Aorta (tissue), 5 donors: ENCODE measurements around the gene CDH23. TPM values are rescaled to one million over a fixed set of nuclear protein-coding genes. Genes with fewer than 3 reads are reported as not detected.

Experiments used
- ATAC-seq: fragments of 200-7000 bp; cut with Tn5 transposase; one replicate; pipeline ENCODE4 v1.9.1; 2022; ENCODE audit warnings: moderate library complexity; ENCODE audit not compliant: low FRiP score
- DNase-seq, 2 donors: peaks; one replicate each; pipeline ENCODE4 v3.0.0-alpha.2; 2020
- H3K27ac ChIP-seq, 2 donors: one replicate each; pipeline ENCODE4 v1.5.1; 2013; ENCODE audit warnings: low read length in 2 of 2, mild to moderate bottlenecking in 2 of 2, moderate library complexity in 2 of 2, control low read depth in 1 of 2, inconsistent platforms in 1 of 2, low read depth in 1 of 2
- H3K27me3 ChIP-seq, 2 donors: one replicate each; pipeline ENCODE4 v1.6.1; 2013; ENCODE audit warnings: control low read depth in 1 of 2, low read length in 1 of 2, mild to moderate bottlenecking in 1 of 2, moderate library complexity in 1 of 2; ENCODE audit not compliant: insufficient read depth in 2 of 2, control insufficient read depth in 1 of 2
- H3K36me3 ChIP-seq, 2 donors: one replicate each; pipeline ENCODE4 v1.6.1; 2013; ENCODE audit warnings: control low read depth in 1 of 2, low read length in 1 of 2, mild to moderate bottlenecking in 1 of 2; ENCODE audit not compliant: insufficient read depth in 2 of 2, control insufficient read depth in 1 of 2
- H3K4me1 ChIP-seq, 2 donors: one replicate each; pipeline ENCODE4 v1.6.1; 2013; ENCODE audit warnings: low read length in 2 of 2, control low read depth in 1 of 2, mild to moderate bottlenecking in 1 of 2, moderate library complexity in 1 of 2; ENCODE audit not compliant: insufficient read depth in 2 of 2, control insufficient read depth in 1 of 2
- H3K4me3 ChIP-seq, 2 donors: one replicate each; pipeline ENCODE4 v1.5.1; 2013; ENCODE audit warnings: low read length in 2 of 2, control low read depth in 1 of 2, mild to moderate bottlenecking in 1 of 2
- H3K9me3 ChIP-seq: one replicate; pipeline ENCODE4 v1.6.1; 2013; ENCODE audit warnings: mild to moderate bottlenecking, low read length; ENCODE audit not compliant: control insufficient read depth
- WGBS, 2 donors: extraction: QIAGEN DNeasy Blood & Tissue Kit; methylation state at CpG; one replicate each; pipeline ENCODE4 v1.1.7; 2013; 5-methylcytosine and 5-hydroxymethylcytosine counted together
- intact Hi-C, 2 donors: fragments of 100-400 bp; cut with DNase I; formaldehyde crosslinking; loops; one replicate each; pipeline versions ENCODE4 v1.14.2 to v1.15.0; 2022
- polyA plus RNA-seq, 2 donors: library from polyadenylated mRNA; stranded (reverse); fragments of 200-250 nt; gene quantifications; one replicate each; pipeline ENCODE4 v1.2.3, GENCODE V29; 2013
- total RNA-seq, 2 donors: library from RNA; stranded (reverse); fragmentation: NEBNext Ultra II Directional; extraction: Animal tissue kit (Norgen Biotek cat#: 25700); gene quantifications; one replicate each; pipeline ENCODE4 v1.2.1, GENCODE V29; 2021
- donor health status: healthy with polysubstance abuse.
- donor health status: Bipolar disorder and iron deficiency.
- donor health status: DM: no; HTN: no; CAD: no.
- donor health status: DM: no; HTN: no; CAD: no.
- donor health status: DM: yes; HTN: yes; CAD: no.

CDH23 gene
- total and polyA plus RNA-seq, 4 donors: 0.50 to 16.6 (median 7.3) TPM

GRCh38 chr10:71614946-71615345, 218.2 kb downstream of the CDH23 start:
- Histone ChIP-seq H3K4me3 (no peak overlapping the region), H3K9me3 (no peaks in the 10 kb centered on the region), H3K36me3 (no peaks in the 10 kb centered on the region), H3K27ac (no peak overlapping the region), H3K4me1 (no peaks in the 10 kb centered on the region), H3K27me3 (no peaks in the 10 kb centered on the region)
- DNase-seq (no peak), ATAC-seq (no peak)
- intact Hi-C loops: loop anchor here in 1 of 2 donors (5.0 kb wide), 1 partner anchor 157 kb away; the partner anchor contains the start of gene VSIR
- 52 to 53% methylated on average over 5 of the region's 5 CpGs for WGBS, 2 donors

- no peak overlapping the region for H3K4me3 ChIP-seq
- no peaks in the 10 kb centered on the region for H3K27me3 ChIP-seq
- H3K9me3 ChIP-seq: no peaks in the 10 kb centered on the region
- DNase-seq (no peak), ATAC-seq (no peak)
- no peaks in the 10 kb centered on the region for H3K36me3 ChIP-seq
- H3K4me1 ChIP-seq: no peaks in the 10 kb centered on the region
- no peak overlapping the region for H3K27ac ChIP-seq
- WGBS, 2 donors: 88 to 89% methylated on average over 24 of the region's 24 CpGs
- intact Hi-C loops: no loop called here
Measured at GRCh38 chr10:71615538-71616329, 219.0 kb downstream of the CDH23 start.

- WGBS, 2 donors: 95% methylated on average over 12 of the region's 12 CpGs
- H3K27ac ChIP-seq: no peak overlapping the region
- no peak for ATAC-seq
Measured at GRCh38 chr10:71616817-71617654, 220.3 kb downstream of the CDH23 start.

GRCh38 chr10:71618176-71618575, 221.5 kb downstream of the CDH23 start:
- H3K27ac ChIP-seq: no peak overlapping the region
- H3K4me1 ChIP-seq: peaks cover 0 to 1% of the 10 kb centered on the region in 2 donors
- no peaks in the 10 kb centered on the region for H3K36me3 ChIP-seq
- DNase-seq (no peak), ATAC-seq (no peak)
- no peaks in the 10 kb centered on the region for H3K9me3 ChIP-seq
- 84 to 95% methylated on average over 5 to 6 of the region's 6 CpGs for WGBS, 2 donors
- H3K27me3 ChIP-seq: no peaks in the 10 kb centered on the region
- H3K4me3 ChIP-seq: no peak overlapping the region
- intact Hi-C loops: no loop called here

More at GRCh38 chr10:71616817-71617654, 220.3 kb downstream of the CDH23 start:
- no peak for DNase-seq
- no peaks in the 10 kb centered on the region for H3K36me3 ChIP-seq
- H3K27me3 ChIP-seq: no peaks in the 10 kb centered on the region
- no peak overlapping the region for H3K4me3 ChIP-seq
- H3K4me1 ChIP-seq: peaks cover 0 to 1% of the 10 kb centered on the region in 2 donors
- no peaks in the 10 kb centered on the region for H3K9me3 ChIP-seq
- intact Hi-C loops: no loop called here

DNA sequence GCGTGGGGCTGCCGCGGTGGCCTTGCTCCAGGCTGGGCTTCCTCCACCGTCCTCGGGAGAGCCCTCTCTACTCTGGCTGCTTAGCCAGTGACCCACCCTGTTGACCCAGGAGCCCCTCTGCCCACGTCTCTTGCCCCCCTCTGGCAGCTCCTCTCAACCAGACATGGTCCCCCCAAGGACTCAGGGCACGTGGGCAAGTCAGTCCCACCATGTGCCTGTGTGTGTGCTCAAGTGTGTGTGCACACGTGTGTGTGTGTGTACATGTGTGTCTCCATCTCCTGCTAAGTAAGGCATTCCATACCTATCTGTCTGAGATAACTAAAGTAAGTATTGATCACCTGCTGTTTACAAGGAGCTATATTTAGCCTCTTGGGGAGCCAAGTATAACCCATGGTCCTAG, 221.9 kb downstream of the CDH23 start:
- H3K36me3 ChIP-seq: no peaks in the 10 kb centered on the region
- no peak for DNase-seq
- no peak overlapping the region for H3K4me3 ChIP-seq
- H3K27me3 ChIP-seq: no peaks in the 10 kb centered on the region
- ATAC-seq: no peak
- H3K4me1 ChIP-seq: peaks cover 0 to 1% of the 10 kb centered on the region in 2 donors
- WGBS, 2 donors: 84 to 87% methylated on average over 8 of the region's 8 CpGs
- intact Hi-C loops: no loop called here
- H3K27ac ChIP-seq: no peak overlapping the region
- no peaks in the 10 kb centered on the region for H3K9me3 ChIP-seq

DNA sequence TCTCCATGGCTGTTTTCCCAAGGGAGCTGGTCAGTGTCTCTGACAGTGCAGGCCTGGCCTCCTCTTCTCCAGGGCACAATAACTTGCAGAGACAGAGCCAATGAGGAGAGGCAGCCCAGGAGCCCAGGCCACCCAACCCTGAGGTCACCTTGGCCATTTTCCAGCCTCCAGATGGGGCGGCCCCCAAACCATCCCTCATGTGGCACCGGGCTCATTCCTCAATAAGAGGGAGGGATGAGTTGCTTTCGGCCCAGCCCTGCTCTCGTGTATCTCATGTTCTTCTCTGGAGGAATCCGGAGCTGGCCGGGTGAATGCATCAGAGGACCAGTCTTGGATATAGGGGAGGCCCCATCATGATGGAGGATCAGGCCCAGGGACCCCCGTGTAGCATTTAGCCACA, 223.9 kb downstream of the CDH23 start:
- Histone ChIP-seq H3K27ac (no peak overlapping the region), H3K36me3 (no peaks in the 10 kb centered on the region), H3K9me3 (no peaks in the 10 kb centered on the region), H3K27me3 (no peaks in the 10 kb centered on the region), H3K4me3 (no peak overlapping the region), H3K4me1 (peaks cover 0 to 1% of the 10 kb centered on the region in 2 donors)
- no peak for DNase-seq
- WGBS, 2 donors: 88 to 90% methylated on average over 7 of the region's 7 CpGs
- ATAC-seq: no peak
- intact Hi-C loops: loop anchor here in 1 of 2 donors (10.0 kb wide), 1 partner anchor 226 kb away; the partner anchor contains the start of gene CDH23

- peaks cover 0 to 1% of the 10 kb centered on the region in 2 donors for H3K4me1 ChIP-seq
- ATAC-seq (peak; percentile 64), DNase-seq (no peak)
- intact Hi-C loops: loop anchor here in 1 of 2 donors (10.0 kb wide), 1 partner anchor 227 kb away; the partner anchor contains the start of gene CDH23
- no peaks in the 10 kb centered on the region for H3K9me3 ChIP-seq
- no peaks in the 10 kb centered on the region for H3K27me3 ChIP-seq
- no peak overlapping the region for H3K4me3 ChIP-seq
- WGBS, 2 donors: 49 to 50% methylated on average over 12 of the region's 12 CpGs
- no peak overlapping the region for H3K27ac ChIP-seq
- no peaks in the 10 kb centered on the region for H3K36me3 ChIP-seq
Measured at GRCh38 chr10:71621231-71622153, 224.8 kb downstream of the CDH23 start.

- Histone ChIP-seq H3K27me3 (no peaks in the 10 kb centered on the region), H3K27ac (no peak overlapping the region), H3K4me3 (no peak overlapping the region), H3K4me1 (peaks cover 0 to 1% of the 10 kb centered on the region in 2 donors), H3K9me3 (no peaks in the 10 kb centered on the region), H3K36me3 (no peaks in the 10 kb centered on the region)
- intact Hi-C loops: loop anchor here in 1 of 2 donors (10.0 kb wide), 1 partner anchor 227 kb away; the partner anchor contains the start of gene CDH23
- DNase-seq (no peak), ATAC-seq (peak; percentile 33)
- 40 to 47% methylated on average over 10 of the region's 10 CpGs for WGBS, 2 donors
Measured at GRCh38 chr10:71622154-71622526, 225.4 kb downstream of the CDH23 start.
